NCI-H748 treated with DMSO at 0.1 percent for 48 hours (cell line): ENCODE data around the gene DNAJC17.

Source experiments
- DNase-seq: peaks from one replicate; lab custom pipeline; 2025; lab: John Stamatoyannopoulos, UW

The DNAJC17 gene

GRCh38 chr15:40766194-40766815, 41.0 kb downstream of the DNAJC17 start:
- DNase-seq, result no peak

DNA sequence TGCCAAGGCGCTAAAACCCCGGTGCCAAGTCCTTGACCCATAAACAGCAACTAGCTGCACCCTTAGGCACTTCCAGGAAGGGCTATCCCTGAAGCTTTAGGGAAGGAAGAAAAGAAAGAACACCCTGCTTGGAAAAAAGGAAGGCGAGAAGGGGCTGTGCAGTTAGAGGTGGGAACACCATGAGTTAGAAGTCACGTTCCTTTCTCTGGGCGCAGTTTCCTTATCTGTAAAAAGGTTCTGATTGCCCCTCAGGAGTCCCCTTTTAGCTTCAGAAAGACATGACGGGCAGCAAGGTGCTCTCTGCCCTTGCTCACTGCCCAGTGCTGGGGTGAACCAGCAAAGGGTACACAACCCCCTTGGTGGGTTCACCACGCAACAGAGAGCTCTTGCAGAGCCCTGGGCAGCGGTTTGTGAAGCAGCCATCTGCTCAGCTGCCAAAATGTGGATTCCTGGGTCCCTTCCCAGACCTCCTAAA, 42.6 kb downstream of the DNAJC17 start:
- DNase-seq, result no peak

GRCh38 chr15:40763801-40764628, 43.3 kb downstream of the DNAJC17 start, which contains the start of gene GCHFR:
Gene GCHFR, plus strand, starts transcription at chr15:40764068. Its CDS starts 113 bp downstream, at chr15:40764181.
- DNase-seq, result peak; percentile 28

DNA sequence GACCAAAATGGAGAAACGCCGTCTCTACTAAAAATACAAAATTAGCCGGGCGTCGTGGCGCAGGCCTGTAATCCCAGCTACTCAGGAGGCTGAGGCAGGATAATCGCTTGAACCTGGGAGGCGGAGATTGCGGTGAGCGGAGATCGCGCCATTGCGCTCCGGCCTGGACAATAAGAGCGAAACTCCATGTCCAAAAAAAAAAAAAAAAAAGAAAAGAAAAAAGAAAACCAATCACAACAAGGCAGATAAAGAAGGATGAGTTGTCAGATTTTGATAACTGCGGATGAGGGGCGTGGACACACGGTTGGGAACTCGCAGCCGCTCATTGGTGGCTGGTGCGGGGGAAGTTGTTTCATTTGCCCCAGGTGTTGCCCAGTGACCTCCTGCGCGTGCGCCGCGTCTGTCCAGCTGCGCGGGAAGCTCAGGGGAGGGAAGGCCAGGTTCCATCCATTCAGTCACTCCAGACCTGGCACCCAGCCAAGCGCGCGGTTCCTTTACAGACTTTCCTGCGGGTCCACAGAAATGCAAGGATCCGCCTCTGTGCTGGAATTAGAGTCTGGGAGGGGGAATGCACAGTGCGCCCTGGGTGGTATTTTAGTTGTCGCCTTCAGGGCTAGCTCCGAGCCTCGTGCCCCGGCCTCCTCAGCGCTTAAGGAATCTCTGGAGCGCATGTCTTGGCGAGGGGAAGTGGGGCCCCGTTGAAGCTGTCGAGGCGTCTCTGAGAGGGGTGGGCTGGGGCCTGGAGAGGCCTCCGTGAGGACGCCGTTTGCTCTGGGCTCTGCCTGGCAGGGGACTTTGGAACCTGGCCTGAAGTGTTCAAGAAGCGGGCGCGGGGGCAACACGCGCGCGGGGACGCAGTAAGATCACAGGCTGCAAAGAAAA, 44.1 kb downstream of the DNAJC17 start:
- DNase-seq, result peak; percentile 63

DNA sequence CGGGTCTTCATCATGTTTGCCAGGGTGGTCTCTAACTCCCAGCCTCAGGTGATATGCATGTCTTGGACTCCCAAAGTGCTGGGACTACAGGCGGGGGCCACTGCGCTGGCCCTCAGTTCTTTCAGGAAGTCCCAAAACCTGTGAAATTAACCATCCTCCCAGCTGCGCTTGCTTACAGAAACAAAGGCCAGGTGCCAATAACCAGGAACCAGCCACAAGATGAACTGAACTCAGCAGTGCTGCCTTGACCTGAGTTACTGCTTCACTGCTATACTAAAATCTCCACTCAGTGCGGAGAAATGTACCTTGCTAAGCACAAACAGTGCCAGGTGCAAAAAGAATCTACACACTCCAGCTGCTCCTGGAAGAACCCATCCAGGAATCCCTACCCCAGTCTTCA, 47.3 kb downstream of the DNAJC17 start:
- DNase-seq, result no peak

- DNase-seq, result peak; percentile 2
Observed at GRCh38 chr15:40756938-40757337, 50.3 kb downstream of the DNAJC17 start.

DNA sequence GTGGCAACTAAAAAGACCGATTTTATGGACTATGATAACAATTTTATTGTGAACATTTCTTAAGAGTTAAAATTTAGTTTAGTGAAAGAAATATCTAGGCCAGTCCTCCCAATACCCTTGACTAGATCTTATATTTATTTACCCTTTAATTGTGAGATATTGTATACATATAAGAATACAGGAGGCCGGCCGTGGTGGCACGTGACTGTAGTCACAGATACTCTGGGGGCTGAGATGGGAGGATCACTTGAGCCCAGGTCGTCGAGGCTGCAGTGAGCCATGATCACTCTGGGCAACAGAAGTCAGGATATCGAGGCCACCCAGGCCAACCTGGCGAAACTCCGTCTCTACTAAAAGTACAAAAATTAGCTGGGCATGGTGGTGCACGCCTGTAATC, 51.5 kb downstream of the DNAJC17 start:
- DNase-seq, result no peak

GRCh38 chr15:40754883-40755811, 52.1 kb downstream of the DNAJC17 start, which contains the start of gene RMDN3:
Gene RMDN3, minus strand, starts transcription at chr15:40755254. Its CDS starts 471 bp downstream, at chr15:40754783.
- DNase-seq, result peak; percentile 80

GRCh38 chr15:40754574-40754882, 52.7 kb downstream of the DNAJC17 start:
- no peak for DNase-seq

- no peak for DNase-seq
Observed at GRCh38 chr15:40751745-40752144, 55.5 kb downstream of the DNAJC17 start.

DNA sequence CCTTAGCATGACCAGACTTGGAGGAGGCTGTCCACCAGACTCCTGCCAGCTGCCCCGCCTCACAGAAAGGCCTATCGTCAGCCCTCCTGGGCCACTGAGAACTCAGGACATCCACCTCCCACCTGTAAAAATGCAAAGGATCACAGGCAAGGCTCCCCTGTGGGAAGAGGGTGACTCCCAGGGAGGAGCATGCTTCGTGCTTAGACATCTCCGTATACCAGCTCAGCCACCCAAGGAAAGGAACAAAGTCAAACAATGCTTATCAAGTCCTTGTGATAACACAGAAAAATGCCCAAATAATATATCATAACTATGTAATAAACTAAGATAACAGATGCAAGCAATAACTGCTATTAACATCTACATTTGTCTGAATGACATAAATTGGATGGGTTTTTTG, 56.4 kb downstream of the DNAJC17 start:
- DNase-seq, result no peak

GRCh38 chr15:40749151-40749630, 58.1 kb downstream of the DNAJC17 start:
- no peak for DNase-seq

DNA sequence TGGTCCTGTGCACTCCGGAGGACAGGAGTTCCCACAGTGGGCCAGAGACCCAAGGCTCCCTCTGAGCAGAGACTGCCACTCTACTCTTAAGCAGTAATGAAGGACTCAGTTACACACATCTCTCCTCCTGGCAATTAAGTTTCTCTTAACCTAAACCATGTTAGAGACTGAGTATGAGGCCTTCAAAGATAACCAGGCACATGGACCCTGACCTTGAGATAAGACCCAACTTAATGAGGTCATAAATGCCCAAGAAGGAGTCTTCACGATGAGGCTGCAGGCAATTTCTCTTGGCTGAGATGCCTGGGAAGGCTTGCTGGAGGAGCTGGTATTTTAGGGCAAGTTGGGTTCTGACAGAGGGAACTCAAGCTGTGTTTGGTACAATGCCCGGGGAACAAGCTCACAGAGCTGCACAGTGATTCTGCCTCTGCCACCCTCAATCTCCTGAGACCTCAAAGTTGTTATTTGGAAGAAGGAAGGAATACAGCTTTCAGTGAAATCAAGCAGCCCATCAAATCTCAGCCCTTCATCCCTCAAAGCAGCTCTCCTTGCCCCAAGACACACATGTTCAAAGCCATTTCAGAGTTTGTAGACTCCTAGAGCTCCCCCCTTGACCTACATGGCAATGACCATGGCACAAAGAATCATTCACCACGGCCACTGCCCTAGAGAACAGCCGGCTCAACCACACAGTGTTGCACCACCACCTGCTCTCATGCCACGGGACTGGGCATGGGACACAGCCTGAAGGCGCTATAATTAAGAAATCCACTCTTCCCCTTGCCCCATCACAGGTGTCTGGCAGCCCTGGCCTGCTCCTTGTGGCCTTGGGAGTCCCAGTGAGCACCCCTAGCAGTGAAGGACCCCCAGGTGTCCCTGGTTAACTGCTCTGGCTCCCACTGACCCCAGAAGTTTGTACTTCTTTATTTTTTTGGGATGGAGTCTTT, 59.3 kb downstream of the DNAJC17 start:
- no peak for DNase-seq

DNA sequence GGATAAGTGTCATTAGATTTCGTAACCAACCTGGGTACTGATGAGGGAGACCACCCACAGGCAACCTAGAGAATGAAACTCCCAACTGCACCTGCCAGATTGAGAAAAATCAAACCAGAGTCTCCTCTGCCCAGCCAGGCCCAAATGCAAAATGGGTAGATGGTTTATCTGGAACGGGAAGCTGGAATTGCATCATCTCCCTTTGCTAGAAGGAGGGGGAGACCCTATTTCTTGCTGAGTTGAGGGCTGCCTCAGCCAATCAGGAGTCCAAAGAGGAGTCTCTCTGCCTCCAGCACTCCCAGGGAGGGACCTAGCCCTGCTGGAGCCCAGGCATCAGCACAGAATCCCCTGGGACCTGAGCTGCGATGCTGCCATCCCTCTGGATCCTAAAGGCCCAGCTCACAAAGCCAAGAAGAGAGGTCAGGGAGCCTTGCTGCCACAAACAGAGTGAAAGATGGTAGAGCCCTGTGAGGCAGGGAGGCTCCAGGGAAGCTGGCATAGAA, 60.3 kb downstream of the DNAJC17 start:
- no peak for DNase-seq

- no peak for DNase-seq
Observed at GRCh38 chr15:40744815-40745152, 62.5 kb downstream of the DNAJC17 start.

DNA sequence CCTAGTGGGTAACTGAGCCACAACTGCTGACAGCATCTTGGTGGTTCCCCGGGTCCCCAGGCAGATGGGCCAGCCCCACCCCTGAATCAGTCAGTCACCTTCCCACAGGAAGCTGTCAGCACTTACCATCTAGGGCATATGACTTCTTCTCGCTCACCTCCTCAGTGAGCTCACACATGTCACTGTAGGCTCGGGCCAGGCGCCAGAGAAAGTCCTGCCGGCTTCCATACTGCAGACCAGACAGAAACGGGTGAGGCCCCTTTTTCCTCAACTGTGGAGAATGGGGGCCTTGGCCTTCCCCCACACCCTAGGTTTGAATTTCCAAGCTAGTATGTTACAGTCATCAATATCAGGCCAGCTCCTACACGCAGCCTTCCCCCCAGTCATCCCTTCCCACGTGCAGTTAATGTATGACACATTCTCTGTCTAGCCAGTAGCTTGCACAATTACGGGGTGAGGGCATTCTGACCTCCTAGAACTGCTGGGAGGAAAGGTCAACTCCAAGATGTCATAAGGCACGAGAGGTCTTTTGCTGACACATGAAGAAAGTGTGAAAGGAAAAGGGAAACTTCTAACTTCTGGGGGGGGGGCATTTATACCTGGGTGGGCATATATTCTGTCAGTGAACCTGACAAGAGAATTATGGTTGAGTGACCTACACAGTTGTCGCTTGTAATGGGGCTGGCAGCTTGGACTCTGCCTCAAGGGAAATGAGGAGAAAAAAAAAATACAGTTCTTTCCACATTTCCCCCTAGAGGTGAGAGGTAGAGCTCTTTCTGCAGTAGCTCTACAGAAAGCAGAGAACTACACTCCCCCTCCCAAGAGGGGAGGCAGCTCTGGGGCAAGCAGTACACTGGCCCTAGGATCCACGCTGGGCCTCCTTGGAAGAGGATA, 63.1 kb downstream of the DNAJC17 start:
- DNase-seq, result no peak

DNA sequence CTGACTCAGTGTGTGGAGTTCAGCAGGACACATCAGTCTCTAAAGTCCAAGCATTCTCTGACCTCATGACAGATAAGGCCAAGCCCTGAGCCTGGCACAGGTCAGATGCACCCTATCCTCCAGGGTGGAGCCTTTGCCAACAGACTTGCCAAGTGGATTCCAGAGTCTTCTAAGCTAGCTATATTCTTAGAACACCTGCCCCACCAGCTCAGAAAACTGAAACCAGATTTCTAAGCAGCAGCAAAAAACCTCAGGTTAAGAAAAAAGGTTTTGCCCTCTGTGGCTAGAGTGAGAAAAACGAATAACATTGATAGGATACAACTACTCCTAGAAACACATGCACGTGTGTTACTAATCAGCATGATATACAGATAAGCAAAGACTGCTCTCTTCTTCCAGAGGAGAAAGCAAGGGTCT, 63.8 kb downstream of the DNAJC17 start:
- no peak for DNase-seq

DNA sequence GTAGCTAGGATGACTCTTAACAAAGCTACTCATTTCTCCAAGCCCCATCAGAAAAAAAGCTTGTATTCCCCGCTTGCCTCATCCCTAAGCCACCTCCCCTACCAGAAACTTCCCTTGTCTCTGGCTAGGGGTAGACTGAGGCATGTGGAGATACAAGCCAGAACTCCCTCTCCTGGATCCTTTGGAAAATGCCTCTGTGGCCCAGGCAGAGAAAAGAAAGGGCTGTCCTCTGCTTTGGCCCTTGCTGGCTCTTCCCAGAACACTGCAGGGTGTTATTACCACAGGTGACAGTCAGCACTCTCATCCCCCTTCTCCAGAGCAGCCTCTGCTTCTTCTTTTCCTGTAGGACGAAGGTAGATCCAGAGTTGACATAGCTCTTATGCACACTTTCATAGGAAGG, 67.4 kb downstream of the DNAJC17 start:
- no peak for DNase-seq

GRCh38 chr15:40739047-40739446, 68.2 kb downstream of the DNAJC17 start:
- no peak for DNase-seq
